Peyer's patch (tissue), 4 donors: Measurements from ENCODE around the gene RUVBL1. TPM values are rescaled to one million over a fixed set of nuclear protein-coding genes. Genes with fewer than 3 reads are reported as not detected.

ENCODE experiments used
- DNase-seq, 3 donors: peaks; one replicate each; pipeline ENCODE4 v3.0.0-alpha.2; 2017 to 2019
- H3K27ac ChIP-seq, 4 donors: fragments of 200-600 bp; sonication (generic); one replicate each; pipeline ENCODE4 v1.5.1; 2016 to 2019
- H3K27me3 ChIP-seq, 2 donors: fragments of 200-600 bp; sonication (generic); one replicate each; pipeline ENCODE4 v1.5.1; 2019
- H3K36me3 ChIP-seq, 3 donors: fragments of 200-600 bp; sonication (generic); one replicate each; pipeline ENCODE4 v1.5.1; 2016 to 2019
- H3K4me1 ChIP-seq, 4 donors: fragments of 200-600 bp; sonication (generic); one replicate each; pipeline ENCODE4 v1.5.1; 2016 to 2019
- H3K4me3 ChIP-seq, 4 donors: fragments of 200-600 bp; sonication (generic); 1 replicate in 3 of 4; 2 replicates in 1 of 4; pipeline ENCODE4 v1.5.1; 2016 to 2019; ENCODE audit warnings: mild to moderate bottlenecking in 1 of 4
- H3K9me3 ChIP-seq, 4 donors: fragments of 200-600 bp; sonication (generic); one replicate each; pipeline ENCODE4 v1.5.1; 2016 to 2019; ENCODE audit warnings: mild to moderate bottlenecking in 1 of 4
- CTCF ChIP-seq, 6 experiments: fragments of 450-650 bp in 4 of 6; fragments of 200-600 bp in 2 of 6; sonication (generic) in 1 of 6; IDR thresholded peaks; one replicate each; pipeline ENCODE4 v1.5.1; 2017 to 2019; ENCODE audit warnings: antibody characterized with exemption in 6 of 6, mild to moderate bottlenecking in 3 of 6, moderate library complexity in 1 of 6
- POLR2A ChIP-seq, 2 donors: fragments of 450-650 bp; IDR thresholded peaks; one replicate each; pipeline ENCODE4 v1.5.1; 2017; ENCODE audit warnings: antibody characterized with exemption in 2 of 2, mild to moderate bottlenecking in 2 of 2, moderate library complexity in 2 of 2
- total RNA-seq, 4 donors: library from RNA; depleted of rRNA; stranded (reverse); fragments of >200 nt; gene quantifications; one replicate each; pipeline ENCODE4 v1.1.0, GENCODE V29; 2016

Gene RUVBL1
- total RNA-seq, 4 donors from 2014 or later, result 8.9 to 22.3 (median 14.5) TPM

DNA sequence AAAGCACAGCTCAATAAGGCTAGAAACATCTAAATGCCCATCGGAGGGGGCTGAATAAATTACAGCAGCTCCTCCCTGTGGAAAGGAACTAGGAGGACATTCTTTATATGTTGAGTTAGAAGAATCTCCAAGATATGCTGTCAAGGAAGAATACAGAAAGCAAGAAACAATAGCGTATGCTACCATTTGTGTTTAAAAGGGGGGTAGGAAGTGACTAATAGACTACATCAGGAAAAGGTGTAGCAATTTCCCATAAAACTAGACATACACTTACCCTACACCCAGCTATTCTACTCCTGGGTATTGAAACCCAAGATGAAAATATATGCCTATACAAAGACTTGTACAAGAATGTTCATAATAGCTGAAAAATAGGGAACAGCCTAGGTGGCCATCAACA, 49.8 kb downstream of the RUVBL1 start:
- TF ChIP-seq CTCF (IDR thresholded peaks at IDR 0.05) (no peak), POLR2A (IDR thresholded peaks at IDR 0.05) (no peak)
- H3K4me1 ChIP-seq, result peaks cover 0 to 25% (median 7%) of the 10 kb centered on the region in 4 donors

DNA sequence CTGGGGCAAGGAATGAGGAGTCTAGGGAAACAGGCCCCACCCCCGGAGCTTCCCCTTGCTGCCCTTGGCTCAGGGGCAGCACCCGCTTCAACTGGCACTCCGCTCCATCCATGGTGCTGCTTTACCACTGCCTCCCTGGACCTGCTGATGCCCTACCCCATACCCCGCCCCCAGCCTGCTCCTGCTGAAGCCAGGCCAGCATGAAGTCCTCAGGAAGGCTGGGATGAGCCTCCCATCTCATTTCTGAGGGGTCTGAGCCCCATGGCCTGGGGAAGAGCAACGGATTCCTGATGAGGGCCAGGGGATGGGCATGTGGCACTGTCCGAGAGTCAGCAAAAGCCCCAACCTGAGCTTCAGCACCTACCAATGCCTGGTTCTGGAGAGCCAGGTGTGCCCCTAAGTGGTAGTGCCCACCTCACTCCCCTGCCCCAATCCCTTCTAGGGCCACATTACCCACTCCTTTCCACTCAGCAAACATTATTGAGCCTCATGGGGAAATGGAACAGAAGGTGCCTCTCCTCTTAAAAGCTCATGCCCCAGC, 50.4 kb downstream of the RUVBL1 start:
- no peak for TF ChIP-seq CTCF (IDR thresholded peaks at IDR 0.05)
- no peak for TF ChIP-seq POLR2A (IDR thresholded peaks at IDR 0.05)
- Histone ChIP-seq H3K9me3 (no peaks in the 10 kb centered on the region), H3K4me3 (no peak overlapping the region), H3K27me3 (no peaks in the 10 kb centered on the region), H3K36me3 (peaks cover 0 to 46% (median 0%) of the 10 kb centered on the region in 3 donors), H3K4me1 (peaks cover 0 to 25% (median 7%) of the 10 kb centered on the region in 4 donors), H3K27ac (no peak overlapping the region)
- DNase-seq, result no peak

More for the DNA sequence above, 49.8 kb downstream of the RUVBL1 start:
- no peak for DNase-seq
- Histone ChIP-seq H3K36me3 (peaks cover 0 to 40% (median 0%) of the 10 kb centered on the region in 3 donors), H3K4me3 (no peak overlapping the region), H3K27me3 (no peaks in the 10 kb centered on the region), H3K9me3 (no peaks in the 10 kb centered on the region), H3K27ac (no peak overlapping the region)

- Histone ChIP-seq H3K4me1 (peaks cover 0 to 24% (median 7%) of the 10 kb centered on the region in 4 donors), H3K27ac (no peak overlapping the region), H3K9me3 (no peaks in the 10 kb centered on the region), H3K4me3 (no peak overlapping the region), H3K36me3 (peaks cover 0 to 52% (median 0%) of the 10 kb centered on the region in 3 donors), H3K27me3 (no peaks in the 10 kb centered on the region)
- no peak for DNase-seq
- no peak for TF ChIP-seq CTCF (IDR thresholded peaks at IDR 0.05)
- no peak for TF ChIP-seq POLR2A (IDR thresholded peaks at IDR 0.05)
Measured at GRCh38 chr3:128072454-128073184, 51.0 kb downstream of the RUVBL1 start.

GRCh38 chr3:128071771-128072453, 51.7 kb downstream of the RUVBL1 start:
- Histone ChIP-seq H3K36me3 (peaks cover 0 to 59% (median 0%) of the 10 kb centered on the region in 3 donors), H3K9me3 (no peaks in the 10 kb centered on the region), H3K4me1 (peaks cover 0 to 17% (median 7%) of the 10 kb centered on the region in 4 donors), H3K4me3 (no peak overlapping the region), H3K27me3 (no peaks in the 10 kb centered on the region), H3K27ac (no peak overlapping the region)
- DNase-seq, result no peak
- TF ChIP-seq POLR2A (IDR thresholded peaks at IDR 0.05), result no peak
- no peak for TF ChIP-seq CTCF (IDR thresholded peaks at IDR 0.05)

DNA sequence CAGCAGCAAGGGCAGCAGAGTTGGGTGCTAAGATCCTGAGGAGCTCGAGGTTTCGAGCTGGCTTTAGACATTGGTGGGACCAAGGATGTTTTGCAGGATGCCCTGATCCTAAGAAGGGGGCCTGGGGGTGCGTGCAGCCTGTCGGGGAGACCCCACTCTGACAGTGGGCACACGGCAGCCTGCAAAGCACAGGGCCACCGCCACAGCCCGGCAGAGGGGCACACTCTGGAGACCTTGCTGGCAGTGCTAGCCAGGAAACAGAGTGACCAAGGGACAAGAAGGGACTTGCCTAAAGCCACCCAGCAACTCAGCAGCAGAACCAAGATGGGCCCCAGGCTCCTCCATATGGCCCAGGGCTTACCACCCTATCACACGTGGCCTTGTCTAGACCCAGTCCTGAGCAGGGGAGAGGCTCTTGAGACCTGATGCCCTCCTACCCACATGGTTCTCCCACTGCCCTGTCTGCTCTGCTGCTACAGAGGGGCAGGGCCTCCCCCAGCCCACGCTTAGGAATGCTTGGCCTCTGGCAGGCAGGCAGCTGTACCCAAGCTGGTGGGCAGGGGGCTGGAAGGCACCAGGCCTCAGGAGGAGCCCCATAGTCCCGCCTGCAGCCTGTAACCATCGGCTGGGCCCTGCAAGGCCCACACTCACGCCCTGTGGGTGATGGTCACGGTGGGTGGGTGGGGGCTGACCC, 52.6 kb downstream of the RUVBL1 start:
- H3K9me3 ChIP-seq, result no peaks in the 10 kb centered on the region
- H3K27ac ChIP-seq, result no peak overlapping the region
- H3K4me3 ChIP-seq, result no peak overlapping the region
- peaks cover 0 to 10% (median 4%) of the 10 kb centered on the region in 4 donors for H3K4me1 ChIP-seq
- H3K36me3 ChIP-seq, result peaks cover 0 to 68% (median 0%) of the 10 kb centered on the region in 3 donors
- TF ChIP-seq POLR2A (IDR thresholded peaks at IDR 0.05) (no peak), CTCF (IDR thresholded peaks at IDR 0.05) (no peak)
- no peaks in the 10 kb centered on the region for H3K27me3 ChIP-seq
- no peak for DNase-seq
